Ishikawa (cell line): ENCODE measurements around the gene GPC6.

Source experiments
- CEBPB ChIP-seq: IDR thresholded peaks from 2 replicates; pipeline ENCODE4 v1.6.1; 2012
- EP300 ChIP-seq: IDR thresholded peaks from 2 replicates; pipeline ENCODE4 v1.6.1; 2012; ENCODE audit warnings: borderline replicate concordance
- RAD21 ChIP-seq: IDR thresholded peaks from 2 replicates; pipeline ENCODE4 v1.6.1; 2012; ENCODE audit warnings: low read depth
- TAF1 ChIP-seq: IDR thresholded peaks from 2 replicates; pipeline ENCODE4 v1.6.1; 2012; ENCODE audit warnings: low read depth, mild to moderate bottlenecking
- TCF12 ChIP-seq: IDR thresholded peaks from 2 replicates; pipeline ENCODE4 v1.6.1; 2012; ENCODE audit warnings: low read depth
- YY1 ChIP-seq: IDR thresholded peaks from 2 replicates; pipeline ENCODE4 v1.6.1; 2012; ENCODE audit warnings: low read depth
- TF ChIP-seq, protein P1 (sequence below): IDR thresholded peaks from 2 replicates; pipeline ENCODE4 v1.6.1; 2012; ENCODE audit warnings: low read depth, mild to moderate bottlenecking
- TF ChIP-seq, protein P2 (sequence below): IDR thresholded peaks from 2 replicates; pipeline ENCODE4 v1.6.1; 2012

DNA sequence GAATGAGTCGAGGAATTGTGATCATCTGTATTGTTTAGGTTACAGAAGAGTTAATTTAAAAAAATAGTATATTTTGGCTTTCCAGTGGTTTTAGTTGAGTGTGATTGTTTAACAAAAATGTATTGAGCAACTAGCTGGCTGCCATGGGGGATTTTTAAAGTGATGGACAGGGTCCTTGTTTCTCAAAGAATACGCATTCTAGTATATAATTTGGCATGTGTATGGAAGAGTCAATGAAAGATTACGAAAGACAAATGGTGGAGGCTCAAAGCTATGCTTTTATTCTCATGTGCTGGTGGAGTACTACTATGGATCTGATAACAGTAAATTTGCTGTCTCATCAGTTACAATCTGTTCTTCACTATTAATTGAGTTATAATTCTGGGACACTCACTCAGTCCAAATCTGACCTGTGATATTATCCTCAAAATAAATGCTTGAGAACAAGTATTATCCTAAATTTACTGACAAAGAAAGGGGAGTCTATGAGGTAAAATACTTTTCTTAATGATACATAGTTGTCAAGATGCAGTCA lies 240.0 kb downstream of the GPC6 start:
- TF ChIP-seq RAD21 (no peak), TAF1 (no peak), TCF12 (no peak), CEBPB (no peak), EP300 (no peak), YY1 (no peak)
- TF ChIP-seq, protein P1, sequence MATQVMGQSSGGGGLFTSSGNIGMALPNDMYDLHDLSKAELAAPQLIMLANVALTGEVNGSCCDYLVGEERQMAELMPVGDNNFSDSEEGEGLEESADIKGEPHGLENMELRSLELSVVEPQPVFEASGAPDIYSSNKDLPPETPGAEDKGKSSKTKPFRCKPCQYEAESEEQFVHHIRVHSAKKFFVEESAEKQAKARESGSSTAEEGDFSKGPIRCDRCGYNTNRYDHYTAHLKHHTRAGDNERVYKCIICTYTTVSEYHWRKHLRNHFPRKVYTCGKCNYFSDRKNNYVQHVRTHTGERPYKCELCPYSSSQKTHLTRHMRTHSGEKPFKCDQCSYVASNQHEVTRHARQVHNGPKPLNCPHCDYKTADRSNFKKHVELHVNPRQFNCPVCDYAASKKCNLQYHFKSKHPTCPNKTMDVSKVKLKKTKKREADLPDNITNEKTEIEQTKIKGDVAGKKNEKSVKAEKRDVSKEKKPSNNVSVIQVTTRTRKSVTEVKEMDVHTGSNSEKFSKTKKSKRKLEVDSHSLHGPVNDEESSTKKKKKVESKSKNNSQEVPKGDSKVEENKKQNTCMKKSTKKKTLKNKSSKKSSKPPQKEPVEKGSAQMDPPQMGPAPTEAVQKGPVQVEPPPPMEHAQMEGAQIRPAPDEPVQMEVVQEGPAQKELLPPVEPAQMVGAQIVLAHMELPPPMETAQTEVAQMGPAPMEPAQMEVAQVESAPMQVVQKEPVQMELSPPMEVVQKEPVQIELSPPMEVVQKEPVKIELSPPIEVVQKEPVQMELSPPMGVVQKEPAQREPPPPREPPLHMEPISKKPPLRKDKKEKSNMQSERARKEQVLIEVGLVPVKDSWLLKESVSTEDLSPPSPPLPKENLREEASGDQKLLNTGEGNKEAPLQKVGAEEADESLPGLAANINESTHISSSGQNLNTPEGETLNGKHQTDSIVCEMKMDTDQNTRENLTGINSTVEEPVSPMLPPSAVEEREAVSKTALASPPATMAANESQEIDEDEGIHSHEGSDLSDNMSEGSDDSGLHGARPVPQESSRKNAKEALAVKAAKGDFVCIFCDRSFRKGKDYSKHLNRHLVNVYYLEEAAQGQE, result no peak
- TF ChIP-seq, protein P2, sequence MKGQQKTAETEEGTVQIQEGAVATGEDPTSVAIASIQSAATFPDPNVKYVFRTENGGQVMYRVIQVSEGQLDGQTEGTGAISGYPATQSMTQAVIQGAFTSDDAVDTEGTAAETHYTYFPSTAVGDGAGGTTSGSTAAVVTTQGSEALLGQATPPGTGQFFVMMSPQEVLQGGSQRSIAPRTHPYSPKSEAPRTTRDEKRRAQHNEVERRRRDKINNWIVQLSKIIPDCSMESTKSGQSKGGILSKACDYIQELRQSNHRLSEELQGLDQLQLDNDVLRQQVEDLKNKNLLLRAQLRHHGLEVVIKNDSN, result no peak
